Heart left ventricle (tissue), 13 donors: Measurements from ENCODE around the gene REELD1.

Source experiments
- CTCF ChIP-seq, 12 donors: fragments of 200-600 bp; sonication (generic) in 4 of 12; IDR thresholded peaks; one replicate each; pipeline versions ENCODE4 v1.5.0 to v1.8.0; 2018 to 2022; ENCODE audit warnings: antibody characterized with exemption in 12 of 12, mild to moderate bottlenecking in 5 of 12
- POLR2A ChIP-seq, 2 donors: fragments of 450-650 bp; IDR thresholded peaks; one replicate each; pipeline ENCODE4 v1.6.1; 2017; ENCODE audit warnings: antibody characterized with exemption in 2 of 2, mild to moderate bottlenecking in 2 of 2, moderate library complexity in 2 of 2
- donor health status: ischemic (EF 13 %, LVEDD 7.1; RV severe dilation, severe dysfunction).
- donor health status: DM: no; HTN: yes; CAD: no.
- donor health status: DM: no; HTN: no; CAD: no.
- donor health status: ischemic (EF 25% LVEDD 6.9; RV normal size, moderate dysfunction).
- donor health status: ischemic (EF 25% LVEDD 5.7; RV mildly dilated, moderate dysfunction).
- donor health status: ischemic (EF 35%, LVEDD 5.7; RV mildly dilated, moderate dysfunction).
- donor health status: nonischemic (EF 11% LVEDD 7.7; RV severe dilation, severe dysfunction).
- donor health status: DM: yes; HTN: yes; CAD: no.
- donor health status: PGD.
- donor health status: ischemic (EF 29% LVEDD 5.4; RV normal size, mild dysfunction).
- donor health status: nonischemic (EF 23%, LVEDD 6.1; RV moderate dilation, normal function).

- TF ChIP-seq CTCF (IDR thresholded peaks at IDR 0.05), result no peak
- TF ChIP-seq POLR2A (IDR thresholded peaks at IDR 0.05), result no peak
Observed at GRCh38 chr4:146244496-146244895, 30.2 kb downstream of the REELD1 start.
